Endothelial cell of umbilical vein (primary cell): Measurements from ENCODE around the gene COL20A1. TPM values are rescaled to one million over a fixed set of nuclear protein-coding genes. Genes with fewer than 3 reads are reported as not detected.

Source experiments
- BruUV-seq: library from RNA; stranded (reverse); fragments of 400-500 nt; replicated peaks from 2 replicates; lab custom pipeline; 2021; lab: Mats Ljungman, UMichigan
- CTCF ChIA-PET: fragments of 300-600, 350-600 bp; sonication (Branson Sonifier 250); formaldehyde crosslinking; loops from one replicate; lab custom pipeline; 2021; ENCODE audit warnings: antibody characterized with exemption, inconsistent platforms; lab: Charles Lee
- POLR2A ChIA-PET: fragments of 300-600, 350-600 bp; sonication (Branson Sonifier 250); formaldehyde crosslinking; loops from one replicate; lab custom pipeline; 2021; ENCODE audit warnings: antibody characterized with exemption, inconsistent platforms; lab: Charles Lee
- DNase-seq: peaks from one replicate; pipeline ENCODE4 v3.0.0-alpha.2; 2011; ENCODE audit warnings: low read depth, low spot score
- FAIRE-seq: peaks from 2 replicates; lab custom pipeline; 2011; peaks lifted over from hg19 to GRCh38; lab: Jason Lieb, UNC
- H2AFZ ChIP-seq: 2 replicates; pipeline ENCODE4 v1.6.0; 2012; ENCODE audit warnings: low read depth, low read length, control low read depth, inconsistent platforms
- H3K27ac ChIP-seq: 2 replicates; pipeline ENCODE4 v1.5.1; 2011; ENCODE audit warnings: low read depth, mild to moderate bottlenecking, control low read depth, low read length, moderate library complexity; ENCODE audit not compliant: insufficient read depth
- H3K27me3 ChIP-seq, 2 experiments: 2 replicates each; pipeline versions ENCODE4 v1.6.0 to v1.6.1; 2011; ENCODE audit warnings: low read length in 2 of 2, mixed read lengths in 1 of 2; ENCODE audit not compliant: control insufficient read depth in 2 of 2, insufficient read depth in 2 of 2
- H3K36me3 ChIP-seq, 2 experiments: 2 replicates in 1 of 2; 3 replicates in 1 of 2; pipeline ENCODE4 v1.5.1; 2011; ENCODE audit warnings: low read length in 2 of 2, mild to moderate bottlenecking in 1 of 2, moderate library complexity in 1 of 2; ENCODE audit not compliant: control insufficient read depth in 2 of 2, insufficient read depth in 2 of 2; ENCODE audit errors: extremely low read depth in 1 of 2
- H3K4me1 ChIP-seq: 3 replicates; pipeline ENCODE4 v1.5.1; 2011; ENCODE audit warnings: mild to moderate bottlenecking, low read length; ENCODE audit not compliant: control insufficient read depth, insufficient read depth; ENCODE audit errors: extremely low read depth
- H3K4me2 ChIP-seq: 2 replicates; pipeline ENCODE4 v1.6.1; 2011; ENCODE audit warnings: low read length, control low read depth, mixed read lengths; ENCODE audit not compliant: insufficient read depth
- H3K4me3 ChIP-seq, 3 experiments: fragments of 200-600 bp in 1 of 3; sonication (generic), shearing (Covaris generic) in 1 of 3; replicated peaks in 1 of 3; 2 replicates each; pipeline ENCODE4 v1.5.1; 2011 to 2016; ENCODE audit warnings: control low read depth in 3 of 3, low read length in 3 of 3, mild to moderate bottlenecking in 2 of 3, inconsistent platforms in 1 of 3, low read depth in 1 of 3, moderate library complexity in 1 of 3; ENCODE audit not compliant: insufficient read depth in 1 of 3
- H3K79me2 ChIP-seq: 2 replicates; pipeline ENCODE4 v1.6.0; 2012; ENCODE audit warnings: low read length, inconsistent platforms; ENCODE audit not compliant: control insufficient read depth, insufficient read depth
- H3K9ac ChIP-seq: replicated peaks from 2 replicates; pipeline ENCODE3; 2011; ENCODE audit warnings: low read length, control low read depth; ENCODE audit not compliant: insufficient read depth; ENCODE audit errors: extremely low read depth
- H3K9me1 ChIP-seq: replicated peaks from 3 replicates; pipeline ENCODE4 v1.6.0; 2011; ENCODE audit warnings: mild to moderate bottlenecking, low read length; ENCODE audit not compliant: control insufficient read depth, insufficient read depth; ENCODE audit errors: extremely low read depth
- H3K9me3 ChIP-seq: replicated peaks from 2 replicates; pipeline ENCODE4 v1.5.1; 2012; ENCODE audit warnings: low read length, inconsistent platforms; ENCODE audit not compliant: control insufficient read depth, insufficient read depth
- H4K20me1 ChIP-seq: replicated peaks from 2 replicates; pipeline ENCODE3; 2011; ENCODE audit warnings: mild to moderate bottlenecking, low read length; ENCODE audit not compliant: control insufficient read depth, insufficient read depth; ENCODE audit errors: extremely low read depth
- EZH2 ChIP-seq: IDR thresholded peaks from 2 replicates; pipeline ENCODE4 v1.6.1; 2012; ENCODE audit warnings: borderline replicate concordance, low read depth, mild to moderate bottlenecking, moderate library complexity, low read length, inconsistent platforms; ENCODE audit not compliant: severe bottlenecking
- FOS ChIP-seq: IDR thresholded peaks from 2 replicates; pipeline ENCODE4 v1.6.1; 2011; ENCODE audit warnings: mild to moderate bottlenecking, low read length, moderate library complexity, borderline replicate concordance; ENCODE audit not compliant: insufficient read depth
- GATA2 ChIP-seq: IDR thresholded peaks from 2 replicates; pipeline ENCODE4 v1.7.0; 2011; ENCODE audit warnings: low read depth, mild to moderate bottlenecking, moderate library complexity, mixed read lengths, low read length; ENCODE audit not compliant: insufficient read length, insufficient read depth
- JUN ChIP-seq: IDR thresholded peaks from 2 replicates; pipeline ENCODE4 v1.6.1; 2011; ENCODE audit warnings: borderline replicate concordance, low read depth; ENCODE audit not compliant: insufficient read length, insufficient read depth
- MYC ChIP-seq: IDR thresholded peaks from one replicate; pipeline ENCODE4 v1.6.1; 2011; ENCODE audit warnings: mild to moderate bottlenecking, low read depth, low read length
- POLR2A ChIP-seq: IDR thresholded peaks from 2 replicates; pipeline ENCODE4 v1.6.1; 2012; ENCODE audit warnings: low read depth, mild to moderate bottlenecking, control low read depth, low read length
- POLR2AphosphoS5 ChIP-seq: IDR thresholded peaks from 2 replicates; pipeline ENCODE4 v1.6.1; 2012; ENCODE audit warnings: low read depth, mild to moderate bottlenecking, control low read depth, low read length, moderate library complexity; ENCODE audit not compliant: insufficient read depth
- dilution Hi-C: fragments of 300-500 bp; cut with MboI; formaldehyde crosslinking; loops from one replicate; pipeline ENCODE4 v1.15.0; 2019; ENCODE audit warnings: low sequenced_read_pairs; ENCODE audit not compliant: extremely low pct_ligation_motif_present
- intact Hi-C: fragments of 100-400 bp; cut with micrococcal nuclease; formaldehyde crosslinking; loops from one replicate; pipeline ENCODE4 v1.10.0; 2022
- polyA plus RNA-seq, 4 experiments: library from polyadenylated mRNA; depleted of rRNA in 3 of 4; stranded (reverse) in 3 of 4; unstranded in 1 of 4; fragments of >200 nt; gene quantifications; 2 replicates each; pipeline versions ENCODE4 v1.2.1 to v1.2.3, GENCODE V29; 2011 to 2012; ENCODE audit warnings: missing spikeins in 1 of 4
- total RNA-seq: library from RNA; stranded (reverse); gene quantifications from 2 replicates; pipeline ENCODE4 v1.2.3, GENCODE V29; 2021
- TF ChIP-seq, protein P1 (sequence below), 2 donors: IDR thresholded peaks; 1 replicate in 1 of 2; 2 replicates in 1 of 2; pipeline ENCODE4 v1.5.1; 2011; ENCODE audit warnings: low read length in 2 of 2, mild to moderate bottlenecking in 2 of 2, moderate library complexity in 2 of 2, control low read depth in 1 of 2, inconsistent platforms in 1 of 2, low read depth in 1 of 2; ENCODE audit not compliant: insufficient read depth in 1 of 2; ENCODE audit errors: extremely low read depth in 1 of 2
- TF ChIP-seq, protein P2 (sequence below): IDR thresholded peaks from 2 replicates; pipeline ENCODE4 v1.6.1; 2011; ENCODE audit not compliant: insufficient read depth, insufficient read length

Gene COL20A1
- total and polyA plus RNA-seq, 2 donors (not counting 3 experiments of a cell fraction or from before 2014, with no cell fraction given), result not detected

DNA sequence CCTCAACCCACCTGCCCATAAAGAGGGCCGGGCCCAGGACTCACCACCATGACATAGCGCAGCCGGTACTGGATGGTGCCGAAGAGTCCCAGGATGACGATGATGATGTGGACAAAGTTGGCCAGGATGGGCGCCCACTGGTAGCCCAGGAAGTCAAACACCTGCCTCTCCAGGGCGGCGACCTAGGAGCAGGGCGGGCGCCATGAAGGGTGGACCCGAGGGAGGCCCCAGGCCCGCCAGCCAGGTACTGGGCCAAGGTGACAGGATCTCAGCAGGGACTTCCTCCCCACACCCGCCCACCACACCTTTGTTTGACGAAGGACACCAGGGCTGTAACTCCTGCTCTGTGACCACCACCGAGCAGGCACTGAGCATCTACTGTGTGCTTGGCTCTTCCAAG lies 43.1 kb upstream of the COL20A1 start:
- H3K79me2 ChIP-seq, result no peaks in the 10 kb centered on the region
- dilution Hi-C loops (no loop called here), intact Hi-C loops (no loop called here)
- no peaks in the 10 kb centered on the region for H3K9me3 ChIP-seq
- no peaks in the 10 kb centered on the region for H3K36me3 ChIP-seq
- no peak overlapping the region for H2AFZ ChIP-seq
- TF ChIP-seq POLR2AphosphoS5 (no peak), GATA2 (no peak), FOS (no peak), JUN (no peak), MYC (no peak), POLR2A (no peak), EZH2 (no peak)
- TF ChIP-seq, protein P1, sequence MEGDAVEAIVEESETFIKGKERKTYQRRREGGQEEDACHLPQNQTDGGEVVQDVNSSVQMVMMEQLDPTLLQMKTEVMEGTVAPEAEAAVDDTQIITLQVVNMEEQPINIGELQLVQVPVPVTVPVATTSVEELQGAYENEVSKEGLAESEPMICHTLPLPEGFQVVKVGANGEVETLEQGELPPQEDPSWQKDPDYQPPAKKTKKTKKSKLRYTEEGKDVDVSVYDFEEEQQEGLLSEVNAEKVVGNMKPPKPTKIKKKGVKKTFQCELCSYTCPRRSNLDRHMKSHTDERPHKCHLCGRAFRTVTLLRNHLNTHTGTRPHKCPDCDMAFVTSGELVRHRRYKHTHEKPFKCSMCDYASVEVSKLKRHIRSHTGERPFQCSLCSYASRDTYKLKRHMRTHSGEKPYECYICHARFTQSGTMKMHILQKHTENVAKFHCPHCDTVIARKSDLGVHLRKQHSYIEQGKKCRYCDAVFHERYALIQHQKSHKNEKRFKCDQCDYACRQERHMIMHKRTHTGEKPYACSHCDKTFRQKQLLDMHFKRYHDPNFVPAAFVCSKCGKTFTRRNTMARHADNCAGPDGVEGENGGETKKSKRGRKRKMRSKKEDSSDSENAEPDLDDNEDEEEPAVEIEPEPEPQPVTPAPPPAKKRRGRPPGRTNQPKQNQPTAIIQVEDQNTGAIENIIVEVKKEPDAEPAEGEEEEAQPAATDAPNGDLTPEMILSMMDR (IDR thresholded peaks at IDR 0.05; ENCODE audit: extremely low read depth in 1 of 2, insufficient read depth in 1 of 2, low read depth in 1 of 2, low read length in 2 of 2), result no peak
- TF ChIP-seq, protein P2, sequence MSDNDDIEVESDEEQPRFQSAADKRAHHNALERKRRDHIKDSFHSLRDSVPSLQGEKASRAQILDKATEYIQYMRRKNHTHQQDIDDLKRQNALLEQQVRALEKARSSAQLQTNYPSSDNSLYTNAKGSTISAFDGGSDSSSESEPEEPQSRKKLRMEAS, result no peak
- ChIA-PET CTCF (interaction anchor here (4.2 kb wide), 1 partner anchor 27 kb away, joined by 24 read pairs; no protein-coding TSS in a partner anchor), POLR2A (no interaction called here)
- H4K20me1 ChIP-seq, result no peaks in the 10 kb centered on the region
- FAIRE-seq (no peak), DNase-seq (no peak)
- no peak overlapping the region for H3K9ac ChIP-seq
- no peak overlapping the region for H3K4me2 ChIP-seq
- BruUV-seq, result no TSS peak
- no peaks in the 10 kb centered on the region for H3K4me1 ChIP-seq
- no peak overlapping the region for H3K4me3 ChIP-seq
- no peak overlapping the region for H3K27ac ChIP-seq
- H3K27me3 ChIP-seq, result peaks cover 19 to 22% of the 10 kb centered on the region in 2 experiments
- no peaks in the 10 kb centered on the region for H3K9me1 ChIP-seq
